ENCODE measurements around the gene OR1S1. TPM values are rescaled to one million over a fixed set of nuclear protein-coding genes. Genes with fewer than 3 reads are reported as not detected.
"Not testable (repeated sequence)": the region's sequence is repeated elsewhere in the genome, so short reads cannot be mapped to it uniquely, and the experiment has no call there.

Gene OR1S1
- total RNA-seq = not detected

GRCh38 chr11:58212420-58212819 is at the start of gene OR1S1:
Gene OR1S1 (plus strand): TSS chr11:58212720.
- DNase-seq = not testable (repeated sequence)

- no peak for DNase-seq
These were observed 48.1 kb upstream of the OR1S1 start for GRCh38 chr11:58164389-58164788.

GRCh38 chr11:58164990-58165389 is 47.5 kb upstream of the OR1S1 start:
- no peak for DNase-seq

GRCh38 chr11:58165504-58166106 is 46.9 kb upstream of the OR1S1 start:
- DNase-seq = no peak

- DNase-seq = no peak
These were observed 35.0 kb upstream of the OR1S1 start for GRCh38 chr11:58177409-58178054.

- no peak for DNase-seq
These were observed 34.1 kb upstream of the OR1S1 start for GRCh38 chr11:58178444-58178843.

- no peak for DNase-seq
These were observed 32.9 kb upstream of the OR1S1 start for GRCh38 chr11:58179648-58180047.

GRCh38 chr11:58186938-58187337 is 25.6 kb upstream of the OR1S1 start:
- no peak for DNase-seq

GRCh38 chr11:58188770-58189169 is 23.8 kb upstream of the OR1S1 start, which contains the start of gene OR9Q2:
Gene OR9Q2 (plus strand): TSS chr11:58189070. CDS start chr11:58190491, 1,421 bp downstream.
- DNase-seq = no peak

GRCh38 chr11:58192229-58192628 is 20.3 kb upstream of the OR1S1 start:
- no peak for DNase-seq

- DNase-seq = no peak
These were observed 19.1 kb upstream of the OR1S1 start for GRCh38 chr11:58193391-58193790.

- DNase-seq = no peak
These were observed 16.6 kb upstream of the OR1S1 start for GRCh38 chr11:58195939-58196338.

- DNase-seq = no peak
These were observed 13.2 kb upstream of the OR1S1 start for GRCh38 chr11:58199271-58199670.

GRCh38 chr11:58204042-58204441 is 8.5 kb upstream of the OR1S1 start, which contains the start of gene OR1S2:
Gene OR1S2 (minus strand): TSS chr11:58204142. CDS start chr11:58204142, 0 bp downstream.
- DNase-seq = no peak

- DNase-seq = no peak
These were observed 4.0 kb downstream of the OR1S1 start for GRCh38 chr11:58216476-58216875.

- DNase-seq = no peak
These were observed 10.2 kb downstream of the OR1S1 start for GRCh38 chr11:58222721-58223120.

GRCh38 chr11:58227956-58228615 is 15.6 kb downstream of the OR1S1 start:
- DNase-seq = no peak

GRCh38 chr11:58243954-58244353 is 31.4 kb downstream of the OR1S1 start:
- DNase-seq = no peak

GRCh38 chr11:58254936-58255335 is 42.4 kb downstream of the OR1S1 start:
- DNase-seq = no peak

GRCh38 chr11:58259983-58260382 is 47.5 kb downstream of the OR1S1 start:
- DNase-seq = no peak
